HepG2 (cell line): ENCODE data around the gene PLEKHN1. TPM values are rescaled to one million over a fixed set of nuclear protein-coding genes. Genes with fewer than 3 reads are reported as not detected.

Experiments used
- ATAC-seq: fragments of 200-7000 bp; cut with Tn5 transposase; 3 replicates; pipeline ENCODE4 v1.9.1; 2020; ENCODE audit warnings: mild to moderate bottlenecking, moderate library complexity
- BruUV-seq: library from RNA; stranded (reverse); fragments of 400-500 nt; replicated peaks from 2 replicates; lab custom pipeline; 2021; lab: Mats Ljungman, UMichigan
- CTCF ChIA-PET: fragments of 300-600 bp; formaldehyde crosslinking; extraction: SDS; loops from one replicate; lab custom pipeline; 2021; ENCODE audit warnings: low total read pairs, inconsistent platforms, low intra/inter-chr PET ratio; lab: Yijun Ruan, JAX
- POLR2A ChIA-PET: fragments of 350-600 bp; sonication (Branson Sonifier 250); formaldehyde crosslinking; loops from one replicate; lab custom pipeline; 2020; ENCODE audit warnings: antibody characterized with exemption, inconsistent platforms; lab: Yijun Ruan, JAX
- DNase-seq: peaks from one replicate; pipeline ENCODE4 v3.0.0-alpha.2; 2015; ENCODE audit warnings: low spot score
- FAIRE-seq: peaks from 3 replicates; lab custom pipeline; 2011; peaks lifted over from hg19 to GRCh38; lab: Jason Lieb, UNC
- H2AFZ ChIP-seq: one replicate; pipeline ENCODE4 v1.6.1; 2011; ENCODE audit warnings: low read length, inconsistent platforms
- H3K27ac ChIP-seq: fragments of 300-600 bp; 3 replicates; pipeline ENCODE4 v1.8.0; 2011; ENCODE audit warnings: mixed run types, mild to moderate bottlenecking, mixed read lengths, low read length, inconsistent platforms; ENCODE audit not compliant: insufficient read depth; ENCODE audit errors: extremely low read length
- H3K27me3 ChIP-seq, 2 experiments: fragments of 200-600 bp in 1 of 2; 2 replicates in 1 of 2; 3 replicates in 1 of 2; pipeline versions ENCODE4 v1.6.0 to v1.8.0; 2011; ENCODE audit warnings: low read length in 2 of 2, mild to moderate bottlenecking in 2 of 2, moderate library complexity in 2 of 2, inconsistent platforms in 1 of 2; ENCODE audit not compliant: insufficient read depth in 2 of 2, control insufficient read depth in 1 of 2
- H3K36me3 ChIP-seq, 2 experiments: fragments of 200-600 bp in 1 of 2; replicated peaks in 1 of 2; 2 replicates in 1 of 2; 3 replicates in 1 of 2; pipeline versions ENCODE4 v1.5.1 to v1.8.0; 2011; ENCODE audit warnings: low read length in 2 of 2, inconsistent platforms in 1 of 2; ENCODE audit not compliant: insufficient read depth in 2 of 2, control insufficient read depth in 1 of 2
- H3K4me1 ChIP-seq: 2 replicates; pipeline ENCODE4 v1.5.1; 2012; ENCODE audit warnings: low read length, inconsistent platforms; ENCODE audit not compliant: insufficient read depth
- H3K4me2 ChIP-seq: 2 replicates; pipeline ENCODE4 v1.6.0; 2011; ENCODE audit warnings: low read depth, low read length, inconsistent platforms
- H3K4me3 ChIP-seq, 3 experiments: fragments of 200-600 bp in 1 of 3; sonication (generic), shearing (Covaris generic) in 1 of 3; replicated peaks in 1 of 3; 2 replicates each; pipeline ENCODE4 v1.5.1; 2011 to 2016; ENCODE audit warnings: low read length in 3 of 3, inconsistent platforms in 2 of 3, low read depth in 2 of 3, mild to moderate bottlenecking in 2 of 3, control low read depth in 1 of 3, mixed read lengths in 1 of 3; ENCODE audit not compliant: insufficient read depth in 1 of 3
- H3K79me2 ChIP-seq: one replicate; pipeline ENCODE4 v1.6.1; 2011; ENCODE audit warnings: low read length, inconsistent platforms; ENCODE audit not compliant: insufficient read depth
- H3K9ac ChIP-seq: 2 replicates; pipeline ENCODE4 v1.6.0; 2011; ENCODE audit warnings: mild to moderate bottlenecking, low read depth, low read length, inconsistent platforms; ENCODE audit not compliant: insufficient read depth
- H3K9me3 ChIP-seq: 2 replicates; pipeline ENCODE4 v1.5.1; 2012; ENCODE audit warnings: mild to moderate bottlenecking, low read length
- H4K20me1 ChIP-seq: 2 replicates; pipeline ENCODE4 v1.6.0; 2011; ENCODE audit warnings: inconsistent platforms, mild to moderate bottlenecking, low read length, moderate library complexity; ENCODE audit not compliant: insufficient read depth
- FOXO4 ChIP-seq: sonication (generic); formaldehyde crosslinking; conservative IDR thresholded peaks from 2 replicates; pipeline ENCODE4 v1.8.1; 2023; ENCODE audit warnings: missing genetic modification reagents
- GRHL1 ChIP-seq: sonication (generic); formaldehyde crosslinking; conservative IDR thresholded peaks from 2 replicates; pipeline ENCODE4 v1.8.0; 2022; ENCODE audit warnings: missing genetic modification reagents
- JUN ChIP-seq: sonication (generic); formaldehyde crosslinking; IDR thresholded peaks from 2 replicates; pipeline ENCODE4 v1.4.0; 2020; ENCODE audit warnings: mild to moderate bottlenecking, missing genetic modification reagents
- MIER3 ChIP-seq: IDR thresholded peaks from 2 replicates; pipeline ENCODE4 v1.6.1; 2016; ENCODE audit warnings: missing compliant biosample characterization, borderline replicate concordance
- ZBTB39 ChIP-seq: sonication (generic); formaldehyde crosslinking; IDR thresholded peaks from 2 replicates; pipeline ENCODE4 v1.5.0; 2020; ENCODE audit warnings: missing genetic modification reagents
- ZBTB40 ChIP-seq, 2 experiments: fragments of 450-650 bp in 1 of 2; sonication (generic) in 1 of 2; formaldehyde crosslinking in 1 of 2; IDR thresholded peaks; 2 replicates each; pipeline versions ENCODE4 v1.6.1 to v1.8.0; 2016 to 2022; ENCODE audit warnings: antibody characterized with exemption in 1 of 2, mild to moderate bottlenecking in 1 of 2, missing genetic modification reagents in 1 of 2
- ZEB1 ChIP-seq: IDR thresholded peaks from 2 replicates; pipeline ENCODE4 v1.6.1; 2012; ENCODE audit warnings: mild to moderate bottlenecking, low read depth, inconsistent platforms; ENCODE audit not compliant: insufficient replicate concordance
- WGBS: methylation state at CpG from one replicate; pipeline ENCODE4 v1.1.6; 2017; ENCODE audit warnings: low lambda C conversion rate; 5-methylcytosine and 5-hydroxymethylcytosine counted together
- in situ Hi-C: cut with HindIII; loops from 2 replicates; pipeline ENCODE4 v1.10.0; 2017; ENCODE audit warnings: low pct_unique_long_range_greater_than_20kb; ENCODE audit not compliant: extremely low pct_ligation_motif_present
- intact Hi-C: fragments of 100-400 bp; cut with micrococcal nuclease; formaldehyde crosslinking; loops from one replicate; pipeline ENCODE4 v1.10.0; 2022; ENCODE audit not compliant: unreplicated experiment
- polyA plus RNA-seq, 8 experiments: library from polyadenylated mRNA; depleted of rRNA in 3 of 8; stranded (reverse) in 7 of 8; unstranded in 1 of 8; fragments of >200 nt; fragmentation: Illumina TruSeq in 4 of 8; extraction: Trizol in 4 of 8; gene quantifications; 2 replicates each; pipeline versions ENCODE4 v1.2.1 to v1.2.3, GENCODE V29; 2011 to 2016; ENCODE audit warnings: low read depth in 4 of 8, missing spikeins in 1 of 8, mixed read lengths in 1 of 8; ENCODE audit not compliant: insufficient read depth in 1 of 8
- total RNA-seq, 5 experiments: library from RNA; depleted of rRNA; stranded (reverse); fragments of >200 nt; fragmentation: Illumina TruSeq; extraction: Trizol; gene quantifications; 2 replicates each; pipeline ENCODE4 v1.2.3, GENCODE V29; 2016; ENCODE audit warnings: low read depth in 1 of 5

Gene PLEKHN1
- total and polyA plus RNA-seq, 2 of the 13 experiments (the other 11 are each of a cell fraction or from before 2014, with no cell fraction given) = 0.42 to 0.58 TPM

- Histone ChIP-seq H3K4me1 (no peaks in the 10 kb centered on the region), H3K36me3 (no peaks in the 10 kb centered on the region), H3K4me3 (no peak overlapping the region), H3K9ac (no peak overlapping the region), H4K20me1 (no peaks in the 10 kb centered on the region), H3K4me2 (no peak overlapping the region), H2AFZ (no peak overlapping the region), H3K27ac (no peak overlapping the region), H3K9me3 (no peaks in the 10 kb centered on the region), H3K79me2 (no peaks in the 10 kb centered on the region), H3K27me3 (peaks cover 27 to 85% of the 10 kb centered on the region in 2 experiments)
- no peak for ATAC-seq
- WGBS = 3% methylated on average over 10 of the region's 25 CpGs
- no peak for FAIRE-seq
- DNase-seq = no peak
- POLR2A ChIA-PET = no interaction called here
- intact Hi-C loops (no loop called here), in situ Hi-C loops (no loop called here)
- BruUV-seq = no TSS peak
- CTCF ChIA-PET = no interaction called here
- no peak for TF ChIP-seq FOXO4 (CRISPR knock-in tag)
- no peak for TF ChIP-seq ZEB1
- TF ChIP-seq MIER3 (CRISPR knock-in tag) = no peak
- no peak for TF ChIP-seq GRHL1
- TF ChIP-seq ZBTB40 (IDR thresholded peaks at IDR 0.05) = no peak
- no peak for TF ChIP-seq ZBTB40 (CRISPR knock-in tag; IDR thresholded peaks at IDR 0.05)
- TF ChIP-seq ZBTB39 (CRISPR knock-in tag) = no peak
- no peak for TF ChIP-seq JUN (CRISPR knock-in tag)
Measured at GRCh38 chr1:932776-933602, 33.3 kb upstream of the PLEKHN1 start.
